LNCaP clone FGC (cell line): ENCODE measurements around the gene COX4I1.

ENCODE experiments used
- DNase-seq: peaks from one replicate; pipeline ENCODE4 v3.0.0-alpha.2; 2011; ENCODE audit warnings: low read depth
- H3K4me3 ChIP-seq: 2 replicates; pipeline ENCODE4 v1.5.1; 2011; ENCODE audit warnings: mild to moderate bottlenecking, low read depth, low read length, control low read depth
- CTCF ChIP-seq: IDR thresholded peaks from 2 replicates; pipeline ENCODE4 v1.5.1; 2012; ENCODE audit warnings: mild to moderate bottlenecking; ENCODE audit not compliant: control insufficient read depth, insufficient read depth; ENCODE audit errors: extremely low read depth

Gene COX4I1

GRCh38 chr16:85829751-85830445 lies 30.4 kb downstream of the COX4I1 start:
- TF ChIP-seq CTCF: no peak
- DNase-seq: no peak
- H3K4me3 ChIP-seq: no peak overlapping the region

- TF ChIP-seq CTCF: no peak
- no peak for DNase-seq
- H3K4me3 ChIP-seq: no peak overlapping the region
Measured at GRCh38 chr16:85830821-85831220, 31.3 kb downstream of the COX4I1 start.

GRCh38 chr16:85832570-85833218 lies 33.2 kb downstream of the COX4I1 start:
- no peak for TF ChIP-seq CTCF
- DNase-seq: no peak
- H3K4me3 ChIP-seq: no peak overlapping the region

- no peak for TF ChIP-seq CTCF
- H3K4me3 ChIP-seq: no peak overlapping the region
- DNase-seq: no peak
Measured at GRCh38 chr16:85833219-85833920, 33.9 kb downstream of the COX4I1 start.

GRCh38 chr16:85834741-85835140 lies 35.2 kb downstream of the COX4I1 start:
- no peak for DNase-seq
- H3K4me3 ChIP-seq: no peak overlapping the region
- no peak for TF ChIP-seq CTCF

- no peak overlapping the region for H3K4me3 ChIP-seq
- DNase-seq: no peak
- TF ChIP-seq CTCF: no peak
Measured at GRCh38 chr16:85835227-85835751, 35.8 kb downstream of the COX4I1 start.
